ENCODE data around the gene LAMTOR4.

Gene LAMTOR4

GRCh38 chr7:100200693-100201092, 52.0 kb downstream of the LAMTOR4 start:
- no peak overlapping the region for H3K27ac ChIP-seq (ENCODE audit: insufficient read depth in 1 of 2, low read depth in 1 of 2, low read length in 2 of 2, poor library complexity in 1 of 2, severe bottlenecking in 2 of 2)
- peaks cover 0 to 4% (median 0%) of the 10 kb centered on the region in 4 experiments for H3K36me3 ChIP-seq (ENCODE audit: control insufficient read depth in 4 of 4, insufficient read depth in 4 of 4, low read length in 3 of 4)
- no peaks in the 10 kb centered on the region for H3K27me3 ChIP-seq (replicated peaks in 2 of 5; ENCODE audit: control insufficient read depth in 4 of 5, insufficient read depth in 5 of 5, low read length in 4 of 5)
- POLR2A ChIA-PET = no interaction called here
- CTCF ChIA-PET = interaction anchor here (1.3 to 4.4 kb wide), 4 partner anchors 10 to 15 kb away, joined by 4 to 14 read pairs (median 6); no protein-coding TSS in a partner anchor
- no peak for DNase-seq
- WGBS (ENCODE audit: insufficient coverage) = 99% methylated on average over 10 of the region's 11 CpGs
- H3K4me3 ChIP-seq (ENCODE audit: control insufficient read depth in 1 of 7, extremely low read depth in 1 of 7, insufficient read depth in 4 of 7, low read depth in 2 of 7, low read length in 6 of 7) = no peak overlapping the region
- H3K9me3 ChIP-seq (ENCODE audit: control extremely low read depth in 1 of 5, control insufficient read depth in 4 of 5, insufficient read depth in 2 of 5, low read depth in 1 of 5, low read length in 4 of 5) = no peaks in the 10 kb centered on the region
- H3K4me1 ChIP-seq (ENCODE audit: control extremely low read depth in 1 of 4, control insufficient read depth in 4 of 4, insufficient read depth in 4 of 4, low read length in 3 of 4) = no peaks in the 10 kb centered on the region
